Fibroblast of lung (primary cell): Measurements from ENCODE around the gene TDP1. TPM values are rescaled to one million over a fixed set of nuclear protein-coding genes. Genes with fewer than 3 reads are reported as not detected.

ENCODE experiments used
- DNase-seq, 2 donors: peaks; one replicate each; pipeline versions ENCODE4 v3.0.0 to v3.0.0-alpha.2; 2010; ENCODE audit warnings: low read depth in 2 of 2
- H2AFZ ChIP-seq: 2 replicates; pipeline ENCODE4 v1.5.1; 2012; ENCODE audit warnings: low read length, control low read depth, inconsistent platforms
- H3K27ac ChIP-seq: 2 replicates; pipeline ENCODE4 v1.5.1; 2011; ENCODE audit warnings: low read length, control low read depth; ENCODE audit not compliant: insufficient read depth
- H3K27me3 ChIP-seq: 2 replicates; pipeline ENCODE4 v1.5.1; 2011; ENCODE audit warnings: mild to moderate bottlenecking, low read length; ENCODE audit not compliant: control insufficient read depth, insufficient read depth
- H3K36me3 ChIP-seq: 2 replicates; pipeline ENCODE4 v1.5.1; 2011; ENCODE audit warnings: low read length; ENCODE audit not compliant: control insufficient read depth, insufficient read depth
- H3K4me1 ChIP-seq: 2 replicates; pipeline ENCODE4 v1.5.1; 2011; ENCODE audit warnings: low read length; ENCODE audit not compliant: control insufficient read depth, insufficient read depth; ENCODE audit errors: extremely low read depth
- H3K4me2 ChIP-seq: 2 replicates; pipeline ENCODE4 v1.5.1; 2011; ENCODE audit warnings: low read length, control low read depth; ENCODE audit not compliant: insufficient read depth; ENCODE audit errors: extremely low read depth
- H3K4me3 ChIP-seq, 4 experiments: fragments of 200-600 bp in 1 of 4; sonication (generic) in 1 of 4; replicated peaks in 1 of 4; 2 replicates each; pipeline ENCODE4 v1.5.1; 2011 to 2016; ENCODE audit warnings: low read length in 4 of 4, low read depth in 3 of 4, mild to moderate bottlenecking in 3 of 4, control low read depth in 2 of 4, inconsistent platforms in 1 of 4, mixed read lengths in 1 of 4; ENCODE audit not compliant: insufficient read depth in 1 of 4; ENCODE audit errors: control extremely low read depth in 1 of 4
- H3K79me2 ChIP-seq: 2 replicates; pipeline ENCODE4 v1.5.1; 2012; ENCODE audit warnings: mild to moderate bottlenecking, low read length, inconsistent platforms; ENCODE audit not compliant: control insufficient read depth, insufficient read depth
- H3K9ac ChIP-seq: 2 replicates; pipeline ENCODE4 v1.5.1; 2011; ENCODE audit warnings: mild to moderate bottlenecking, low read length, control low read depth; ENCODE audit not compliant: insufficient read depth
- H3K9me3 ChIP-seq: 2 replicates; pipeline ENCODE4 v1.5.1; 2012; ENCODE audit warnings: low read depth, low read length; ENCODE audit not compliant: control insufficient read depth, insufficient read depth
- H4K20me1 ChIP-seq: 2 replicates; pipeline ENCODE4 v1.5.1; 2011; ENCODE audit warnings: low read length; ENCODE audit not compliant: control insufficient read depth, insufficient read depth; ENCODE audit errors: extremely low read depth
- EZH2 ChIP-seq: IDR thresholded peaks from 2 replicates; pipeline ENCODE4 v1.5.1; 2012; ENCODE audit warnings: low read length, control low read depth, mild to moderate bottlenecking; ENCODE audit errors: missing control alignments
- polyA plus RNA-seq, 2 donors: library from polyadenylated mRNA; depleted of rRNA in 1 of 2; stranded (reverse) in 1 of 2; unstranded in 1 of 2; fragments of >200 nt; gene quantifications; 2 replicates each; pipeline ENCODE4 v1.2.1, GENCODE V29; 2011 to 2012; ENCODE audit warnings: missing spikeins in 1 of 2
- total RNA-seq: library from RNA; depleted of rRNA; stranded (reverse); fragments of >200 nt; gene quantifications from 2 replicates; pipeline ENCODE4 v1.2.1, GENCODE V29; 2014
- TF ChIP-seq, protein P1 (sequence below), 2 donors: IDR thresholded peaks in 1 of 2; conservative IDR thresholded peaks in 1 of 2; 1 replicate in 1 of 2; 2 replicates in 1 of 2; pipeline ENCODE4 v1.5.1; 2011 to 2012; ENCODE audit warnings: low read length in 2 of 2, control low read depth in 1 of 2, inconsistent platforms in 1 of 2, low read depth in 1 of 2, mild to moderate bottlenecking in 1 of 2

TDP1 gene
- total and polyA plus RNA-seq, 2 donors (not counting 1 experiment from before 2014, with no cell fraction given) = 11.7 to 13.7 TPM

DNA sequence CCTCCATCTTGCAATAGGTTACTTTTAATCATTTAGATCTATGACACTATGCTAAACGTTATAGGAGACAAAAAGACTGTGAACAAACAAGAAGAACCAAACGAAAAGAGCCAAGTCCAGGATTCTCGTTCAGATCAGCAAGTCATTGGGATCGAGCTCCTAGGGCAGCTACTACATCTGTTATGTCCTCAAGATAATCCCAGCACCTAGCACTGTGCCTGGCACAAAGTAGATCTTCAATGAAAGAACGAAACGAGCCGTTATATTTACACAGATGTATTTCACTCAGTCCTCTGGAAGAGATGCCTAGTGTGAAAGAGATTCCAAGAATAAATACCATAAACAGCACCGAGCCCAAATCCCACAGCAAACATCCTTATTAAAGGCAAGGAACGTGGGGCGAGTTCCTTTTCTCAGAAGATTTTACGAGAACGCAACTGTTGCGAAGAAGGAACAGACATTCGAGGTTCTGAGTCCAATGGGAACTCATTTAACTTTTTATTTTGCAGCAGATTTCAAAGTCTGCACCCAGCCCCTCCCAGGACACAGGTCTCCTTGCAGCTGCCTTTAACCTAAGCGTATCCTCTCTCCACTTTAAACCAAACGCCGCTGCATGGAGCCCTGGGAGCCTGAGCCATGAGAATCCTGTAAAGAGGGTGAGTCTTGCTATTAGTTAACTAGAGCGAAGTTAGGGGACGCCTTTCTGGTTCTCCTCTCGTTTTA lies 544 bp upstream of the TDP1 start:
- no peaks in the 10 kb centered on the region for H3K27me3 ChIP-seq
- peaks cover 17% of the 10 kb centered on the region for H3K79me2 ChIP-seq
- H3K27ac ChIP-seq = peak overlapping the region; percentile 96
- no peak for TF ChIP-seq EZH2
- TF ChIP-seq, protein P1, sequence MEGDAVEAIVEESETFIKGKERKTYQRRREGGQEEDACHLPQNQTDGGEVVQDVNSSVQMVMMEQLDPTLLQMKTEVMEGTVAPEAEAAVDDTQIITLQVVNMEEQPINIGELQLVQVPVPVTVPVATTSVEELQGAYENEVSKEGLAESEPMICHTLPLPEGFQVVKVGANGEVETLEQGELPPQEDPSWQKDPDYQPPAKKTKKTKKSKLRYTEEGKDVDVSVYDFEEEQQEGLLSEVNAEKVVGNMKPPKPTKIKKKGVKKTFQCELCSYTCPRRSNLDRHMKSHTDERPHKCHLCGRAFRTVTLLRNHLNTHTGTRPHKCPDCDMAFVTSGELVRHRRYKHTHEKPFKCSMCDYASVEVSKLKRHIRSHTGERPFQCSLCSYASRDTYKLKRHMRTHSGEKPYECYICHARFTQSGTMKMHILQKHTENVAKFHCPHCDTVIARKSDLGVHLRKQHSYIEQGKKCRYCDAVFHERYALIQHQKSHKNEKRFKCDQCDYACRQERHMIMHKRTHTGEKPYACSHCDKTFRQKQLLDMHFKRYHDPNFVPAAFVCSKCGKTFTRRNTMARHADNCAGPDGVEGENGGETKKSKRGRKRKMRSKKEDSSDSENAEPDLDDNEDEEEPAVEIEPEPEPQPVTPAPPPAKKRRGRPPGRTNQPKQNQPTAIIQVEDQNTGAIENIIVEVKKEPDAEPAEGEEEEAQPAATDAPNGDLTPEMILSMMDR (conservative IDR thresholded peaks at IDR 0.05 in 1 of 2, IDR thresholded peaks at IDR 0.05 in 1 of 2; ENCODE audit: low read depth in 1 of 2, low read length in 2 of 2) = no peak
- H3K4me2 ChIP-seq = peak overlapping the region; percentile 68
- peak overlapping the region; percentile 59 for H2AFZ ChIP-seq
- peaks cover 2% of the 10 kb centered on the region for H3K4me1 ChIP-seq
- no peak for DNase-seq
- H3K4me3 ChIP-seq = peak overlapping the region; percentile 68 to 81 (median 80)
- no peaks in the 10 kb centered on the region for H3K36me3 ChIP-seq
- H3K9ac ChIP-seq = peak overlapping the region; percentile 34
- no peaks in the 10 kb centered on the region for H3K9me3 ChIP-seq
- H4K20me1 ChIP-seq = no peaks in the 10 kb centered on the region

DNA sequence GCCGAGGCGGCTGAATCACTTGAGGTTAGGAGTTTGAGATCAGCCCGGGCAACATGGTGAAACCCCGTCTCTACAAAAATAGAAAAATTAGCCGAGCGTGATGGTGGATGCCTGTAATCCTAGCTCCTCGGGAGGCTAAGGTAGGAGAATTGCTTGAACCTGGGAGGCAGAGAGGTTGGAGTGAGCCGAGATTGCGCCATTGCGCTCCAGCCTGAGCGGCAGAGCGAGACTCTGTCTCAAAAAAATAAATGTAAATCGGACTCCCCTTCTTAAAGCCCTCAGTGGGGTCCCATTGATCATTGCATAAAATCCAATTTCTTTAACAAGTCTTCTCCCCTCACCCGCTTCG lies 908 bp downstream of the TDP1 start:
- H3K4me3 ChIP-seq = peak overlapping the region; percentile 59 to 81 (median 80)
- H3K27me3 ChIP-seq = no peaks in the 10 kb centered on the region
- H3K4me1 ChIP-seq = peaks cover 2% of the 10 kb centered on the region
- H4K20me1 ChIP-seq = no peaks in the 10 kb centered on the region
- TF ChIP-seq, protein P1 (conservative IDR thresholded peaks at IDR 0.05 in 1 of 2, IDR thresholded peaks at IDR 0.05 in 1 of 2; ENCODE audit: low read depth in 1 of 2, low read length in 2 of 2) = no peak
- H3K4me2 ChIP-seq = peak overlapping the region; percentile 88
- peak overlapping the region; percentile 37 for H3K9ac ChIP-seq
- peak overlapping the region; percentile 96 for H3K27ac ChIP-seq
- peaks cover 20% of the 10 kb centered on the region for H3K79me2 ChIP-seq
- DNase-seq = no peak
- H2AFZ ChIP-seq = peak overlapping the region; percentile 49
- H3K9me3 ChIP-seq = no peaks in the 10 kb centered on the region
- no peaks in the 10 kb centered on the region for H3K36me3 ChIP-seq

DNA sequence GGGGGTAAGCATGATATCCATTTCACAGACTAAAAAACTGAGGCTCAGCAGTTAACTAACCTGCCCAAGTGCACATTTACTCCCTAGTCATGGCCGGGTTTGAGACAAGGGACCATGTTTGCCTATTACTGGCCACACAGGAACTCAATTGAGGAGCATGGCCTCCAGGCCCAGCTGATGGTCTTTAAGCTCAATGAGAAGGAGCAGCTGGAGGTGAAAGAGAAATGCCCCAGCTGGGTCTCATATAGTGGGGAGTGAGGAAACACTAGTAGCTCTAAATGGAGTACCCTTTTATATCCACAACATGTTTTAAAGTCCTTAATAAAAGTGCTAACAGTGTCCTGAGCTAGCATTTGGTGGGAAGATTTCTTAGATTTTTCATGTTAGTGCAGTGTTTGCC lies 1.6 kb downstream of the TDP1 start:
- H3K36me3 ChIP-seq = no peaks in the 10 kb centered on the region
- H3K27ac ChIP-seq = peak overlapping the region; percentile 96
- no peaks in the 10 kb centered on the region for H3K9me3 ChIP-seq
- peaks cover 2% of the 10 kb centered on the region for H3K4me1 ChIP-seq
- H3K4me3 ChIP-seq = peak overlapping the region in 2 of 4 experiments; percentile 59 to 79
- H3K27me3 ChIP-seq = no peaks in the 10 kb centered on the region
- no peaks in the 10 kb centered on the region for H4K20me1 ChIP-seq
- no peak overlapping the region for H3K9ac ChIP-seq
- H3K79me2 ChIP-seq = peaks cover 20% of the 10 kb centered on the region
- H3K4me2 ChIP-seq = peak overlapping the region; percentile 88
- no peak for TF ChIP-seq EZH2
- TF ChIP-seq, protein P1 (conservative IDR thresholded peaks at IDR 0.05 in 1 of 2, IDR thresholded peaks at IDR 0.05 in 1 of 2; ENCODE audit: low read depth in 1 of 2, low read length in 2 of 2) = no peak
- DNase-seq = peak in 1 of 2 donors; percentile 46
- H2AFZ ChIP-seq = no peak overlapping the region
